ENCODE data around the gene CEP55. TPM values are rescaled to one million over a fixed set of nuclear protein-coding genes. Genes with fewer than 3 reads are reported as not detected.
A peak's percentile ranks its signal among the peaks of the same experiment; 100 is the strongest.

CEP55 gene
- total RNA-seq, 1 donor from 2014 or later = 3.7 TPM

DNA sequence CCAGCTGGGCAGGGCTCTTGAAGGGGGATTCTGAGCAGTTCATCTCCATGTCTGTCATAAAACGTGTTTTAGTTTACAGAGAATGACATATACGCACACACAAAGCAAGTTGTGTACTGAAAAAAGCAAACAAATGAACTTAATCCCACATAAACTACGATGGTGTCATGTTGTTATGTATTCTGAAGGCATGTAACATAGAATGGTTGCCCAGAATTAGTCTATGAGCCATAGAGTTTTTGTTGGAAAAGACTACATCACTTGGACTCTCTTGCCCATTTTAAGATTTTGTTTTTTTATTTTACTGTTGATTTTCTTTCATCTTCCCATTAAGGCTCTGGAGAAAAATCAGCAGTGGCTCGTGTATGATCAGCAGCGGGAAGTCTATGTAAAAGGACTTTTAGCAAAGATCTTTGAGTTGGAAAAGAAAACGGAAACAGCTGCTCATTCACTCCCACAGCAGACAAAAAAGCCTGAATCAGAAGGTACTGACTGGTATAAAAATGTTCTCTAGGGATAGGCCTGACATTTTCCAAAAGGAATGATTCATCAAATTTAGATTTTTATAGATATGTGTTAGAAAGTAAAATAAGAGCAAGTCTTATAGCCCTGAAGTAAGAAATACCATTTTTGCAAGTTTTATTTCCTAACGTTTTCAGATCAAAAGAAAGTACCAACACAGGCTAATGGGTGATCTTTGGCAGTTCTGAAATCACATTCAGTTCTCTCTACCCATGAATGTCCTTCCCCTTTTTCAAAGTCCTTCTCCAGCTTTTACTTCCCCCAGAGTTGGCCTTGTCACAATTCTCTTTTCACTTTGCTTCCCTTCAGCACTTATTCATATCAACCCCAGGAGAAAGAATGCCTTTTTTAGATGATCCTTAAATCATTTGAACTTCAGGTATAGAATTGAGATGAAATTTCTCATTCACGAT is 18.9 kb downstream of the CEP55 start:
- FAIRE-seq (no peak), DNase-seq (ENCODE audit: low read depth) (peak; percentile 22)
- H2AFZ ChIP-seq (ENCODE audit: low read depth, low read length) = no peak overlapping the region
- no peak overlapping the region for H3K27ac ChIP-seq (ENCODE audit: low read depth, low read length)
- Mint-ChIP-seq H3K27ac (ENCODE audit: unreplicated experiment) (no peak overlapping the region), H3K36me3 (ENCODE audit: low read depth, unreplicated experiment) (no peaks in the 10 kb centered on the region), H3K4me3 (ENCODE audit: unreplicated experiment) (no peak overlapping the region), H3K4me1 (ENCODE audit: low read depth, unreplicated experiment) (no peaks in the 10 kb centered on the region), H3K9me3 (ENCODE audit: unreplicated experiment) (no peaks in the 10 kb centered on the region), H3K27me3 (ENCODE audit: low read depth, unreplicated experiment) (no peaks in the 10 kb centered on the region)
- no peak overlapping the region for H3K4me3 ChIP-seq (ENCODE audit: insufficient read depth, low read depth, low read length)
- no peak overlapping the region for H3K9ac ChIP-seq (ENCODE audit: low read length)
- TF ChIP-seq, protein P1, sequence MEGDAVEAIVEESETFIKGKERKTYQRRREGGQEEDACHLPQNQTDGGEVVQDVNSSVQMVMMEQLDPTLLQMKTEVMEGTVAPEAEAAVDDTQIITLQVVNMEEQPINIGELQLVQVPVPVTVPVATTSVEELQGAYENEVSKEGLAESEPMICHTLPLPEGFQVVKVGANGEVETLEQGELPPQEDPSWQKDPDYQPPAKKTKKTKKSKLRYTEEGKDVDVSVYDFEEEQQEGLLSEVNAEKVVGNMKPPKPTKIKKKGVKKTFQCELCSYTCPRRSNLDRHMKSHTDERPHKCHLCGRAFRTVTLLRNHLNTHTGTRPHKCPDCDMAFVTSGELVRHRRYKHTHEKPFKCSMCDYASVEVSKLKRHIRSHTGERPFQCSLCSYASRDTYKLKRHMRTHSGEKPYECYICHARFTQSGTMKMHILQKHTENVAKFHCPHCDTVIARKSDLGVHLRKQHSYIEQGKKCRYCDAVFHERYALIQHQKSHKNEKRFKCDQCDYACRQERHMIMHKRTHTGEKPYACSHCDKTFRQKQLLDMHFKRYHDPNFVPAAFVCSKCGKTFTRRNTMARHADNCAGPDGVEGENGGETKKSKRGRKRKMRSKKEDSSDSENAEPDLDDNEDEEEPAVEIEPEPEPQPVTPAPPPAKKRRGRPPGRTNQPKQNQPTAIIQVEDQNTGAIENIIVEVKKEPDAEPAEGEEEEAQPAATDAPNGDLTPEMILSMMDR (IDR thresholded peaks at IDR 0.05; ENCODE audit: insufficient read depth, low read depth, low read length) = no peak
- no peak for TF ChIP-seq EZH2 (IDR thresholded peaks at IDR 0.05; ENCODE audit: insufficient read depth, low read length)
- H3K27me3 ChIP-seq (ENCODE audit: insufficient read depth, low read length) = no peaks in the 10 kb centered on the region
- H3K4me1 ChIP-seq (ENCODE audit: insufficient read depth, low read length) = no peaks in the 10 kb centered on the region
- peaks cover 18% of the 10 kb centered on the region for H3K36me3 ChIP-seq (ENCODE audit: insufficient read depth, low read length)
- no peak overlapping the region for H3K4me2 ChIP-seq (ENCODE audit: low read length)
- H3K79me2 ChIP-seq (ENCODE audit: insufficient read depth, low read length) = no peaks in the 10 kb centered on the region
- H4K20me1 ChIP-seq (ENCODE audit: insufficient read depth, low read length) = no peaks in the 10 kb centered on the region
- no peaks in the 10 kb centered on the region for H3K9me3 ChIP-seq (ENCODE audit: insufficient read depth, low read depth, low read length)

DNA sequence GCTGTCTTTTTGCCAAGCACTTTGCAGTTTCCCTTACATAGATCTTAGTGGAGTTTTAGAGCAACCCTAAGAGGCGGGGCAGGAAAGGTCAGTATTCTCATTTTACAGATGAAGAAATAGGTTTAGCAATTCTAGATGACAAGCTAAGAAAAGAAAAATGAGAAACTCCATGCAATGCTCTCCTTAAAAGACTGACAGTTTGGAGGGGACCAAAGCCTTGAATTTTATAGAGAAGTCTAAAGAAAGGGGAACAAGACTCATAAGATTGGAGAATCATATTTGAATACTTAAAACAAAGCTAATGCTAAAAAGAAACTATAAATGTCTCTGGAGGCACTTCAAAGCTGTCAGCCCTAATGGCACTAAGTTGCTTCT is 19.6 kb downstream of the CEP55 start:
- Histone ChIP-seq H3K79me2 (ENCODE audit: insufficient read depth, low read length) (no peaks in the 10 kb centered on the region), H3K9ac (ENCODE audit: low read length) (no peak overlapping the region), H3K27me3 (ENCODE audit: insufficient read depth, low read length) (no peaks in the 10 kb centered on the region), H3K4me3 (ENCODE audit: insufficient read depth, low read depth, low read length) (no peak overlapping the region), H4K20me1 (ENCODE audit: insufficient read depth, low read length) (no peaks in the 10 kb centered on the region), H2AFZ (ENCODE audit: low read depth, low read length) (no peak overlapping the region), H3K9me3 (ENCODE audit: insufficient read depth, low read depth, low read length) (no peaks in the 10 kb centered on the region), H3K27ac (ENCODE audit: low read depth, low read length) (no peak overlapping the region), H3K36me3 (ENCODE audit: insufficient read depth, low read length) (peaks cover 18% of the 10 kb centered on the region), H3K4me1 (ENCODE audit: insufficient read depth, low read length) (no peaks in the 10 kb centered on the region), H3K4me2 (ENCODE audit: low read length) (no peak overlapping the region)
- H3K4me3 Mint-ChIP-seq (ENCODE audit: unreplicated experiment) = no peak overlapping the region
- TF ChIP-seq EZH2 (IDR thresholded peaks at IDR 0.05; ENCODE audit: insufficient read depth, low read length) = no peak
- TF ChIP-seq, protein P1 (IDR thresholded peaks at IDR 0.05; ENCODE audit: insufficient read depth, low read depth, low read length) = no peak
- FAIRE-seq (no peak), DNase-seq (ENCODE audit: low read depth) (no peak)
- H3K27me3 Mint-ChIP-seq (ENCODE audit: low read depth, unreplicated experiment) = no peaks in the 10 kb centered on the region
- no peaks in the 10 kb centered on the region for H3K9me3 Mint-ChIP-seq (ENCODE audit: unreplicated experiment)
- no peaks in the 10 kb centered on the region for H3K36me3 Mint-ChIP-seq (ENCODE audit: low read depth, unreplicated experiment)
- H3K4me1 Mint-ChIP-seq (ENCODE audit: low read depth, unreplicated experiment) = no peaks in the 10 kb centered on the region
- no peak overlapping the region for H3K27ac Mint-ChIP-seq (ENCODE audit: unreplicated experiment)

DNA sequence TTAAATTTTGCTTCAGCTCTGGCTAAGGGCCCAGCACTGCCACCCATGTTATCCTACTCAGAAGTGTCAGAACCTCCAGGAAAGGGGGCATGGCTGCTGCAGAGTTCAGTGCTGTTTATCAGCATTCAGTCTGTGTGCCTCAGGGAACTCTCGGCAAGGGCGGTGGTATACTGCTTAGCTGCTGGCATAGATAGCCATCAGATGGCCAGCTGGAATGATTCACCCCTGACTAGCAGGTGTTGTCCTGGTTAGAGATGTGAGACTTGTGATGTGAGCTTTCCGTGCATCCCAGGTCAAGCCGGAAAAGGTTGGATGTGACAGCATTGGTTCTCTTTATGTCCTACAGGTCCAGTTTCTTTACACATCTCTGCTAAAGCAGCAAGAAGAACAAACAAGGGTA is 22.1 kb downstream of the CEP55 start:
- no peak overlapping the region for H3K9ac ChIP-seq (ENCODE audit: low read length)
- TF ChIP-seq, protein P1 (IDR thresholded peaks at IDR 0.05; ENCODE audit: insufficient read depth, low read depth, low read length) = no peak
- no peak for TF ChIP-seq EZH2 (IDR thresholded peaks at IDR 0.05; ENCODE audit: insufficient read depth, low read length)
- H3K9me3 ChIP-seq (ENCODE audit: insufficient read depth, low read depth, low read length) = no peaks in the 10 kb centered on the region
- no peaks in the 10 kb centered on the region for H3K36me3 Mint-ChIP-seq (ENCODE audit: low read depth, unreplicated experiment)
- H3K4me3 Mint-ChIP-seq (ENCODE audit: unreplicated experiment) = no peak overlapping the region
- DNase-seq (ENCODE audit: low read depth) (no peak), FAIRE-seq (no peak)
- H3K79me2 ChIP-seq (ENCODE audit: insufficient read depth, low read length) = no peaks in the 10 kb centered on the region
- H3K27ac ChIP-seq (ENCODE audit: low read depth, low read length) = no peak overlapping the region
- H3K4me3 ChIP-seq (ENCODE audit: insufficient read depth, low read depth, low read length) = no peak overlapping the region
- H3K4me2 ChIP-seq (ENCODE audit: low read length) = no peak overlapping the region
- H4K20me1 ChIP-seq (ENCODE audit: insufficient read depth, low read length) = no peaks in the 10 kb centered on the region
- H2AFZ ChIP-seq (ENCODE audit: low read depth, low read length) = no peak overlapping the region
- peaks cover 18% of the 10 kb centered on the region for H3K36me3 ChIP-seq (ENCODE audit: insufficient read depth, low read length)
- H3K27me3 ChIP-seq (ENCODE audit: insufficient read depth, low read length) = no peaks in the 10 kb centered on the region
- no peaks in the 10 kb centered on the region for H3K4me1 ChIP-seq (ENCODE audit: insufficient read depth, low read length)
- peaks cover 6% of the 10 kb centered on the region for H3K9me3 Mint-ChIP-seq (ENCODE audit: unreplicated experiment)
- no peaks in the 10 kb centered on the region for H3K27me3 Mint-ChIP-seq (ENCODE audit: low read depth, unreplicated experiment)
- no peak overlapping the region for H3K27ac Mint-ChIP-seq (ENCODE audit: unreplicated experiment)
- no peaks in the 10 kb centered on the region for H3K4me1 Mint-ChIP-seq (ENCODE audit: low read depth, unreplicated experiment)

All from astrocyte (in vitro differentiated cells and primary cell).